Measurements from ENCODE around the gene SCT.
"Not testable (repeated sequence)": the region's sequence is repeated elsewhere in the genome, so short reads cannot be mapped to it uniquely, and the experiment has no call there.

The SCT gene

GRCh38 chr11:626475-627307, at the start of gene SCT:
TSS of gene SCT (minus strand) at chr11:627181. CDS start at chr11:627143, 38 bp downstream.
- DNase-seq: no peak

GRCh38 chr11:674406-674805, 47.4 kb upstream of the SCT start:
- no peak for DNase-seq

- no peak for DNase-seq
Measured at GRCh38 chr11:673866-674265, 46.9 kb upstream of the SCT start.

GRCh38 chr11:665704-666281, 38.8 kb upstream of the SCT start:
- DNase-seq: no peak

- DNase-seq: peak; percentile 6
Measured at GRCh38 chr11:665062-665703, 38.2 kb upstream of the SCT start.

- DNase-seq: peak; percentile 78
Measured at GRCh38 chr11:662689-663274, 35.8 kb upstream of the SCT start.

- no peak for DNase-seq
Measured at GRCh38 chr11:660681-661444, 33.9 kb upstream of the SCT start.

GRCh38 chr11:660281-660680, 33.3 kb upstream of the SCT start:
- DNase-seq: no peak

GRCh38 chr11:659532-660085, 32.6 kb upstream of the SCT start:
- no peak for DNase-seq

GRCh38 chr11:657691-658126, 30.7 kb upstream of the SCT start:
- DNase-seq: no peak

GRCh38 chr11:656866-657265, 29.9 kb upstream of the SCT start:
- no peak for DNase-seq

- DNase-seq: no peak
Measured at GRCh38 chr11:656426-656825, 29.4 kb upstream of the SCT start.

GRCh38 chr11:655036-655726, 28.2 kb upstream of the SCT start:
- DNase-seq: no peak

GRCh38 chr11:654444-654843, 27.5 kb upstream of the SCT start:
- DNase-seq: not testable (repeated sequence)

- no peak for DNase-seq
Measured at GRCh38 chr11:653837-654236, 26.9 kb upstream of the SCT start.

GRCh38 chr11:653136-653535, 26.2 kb upstream of the SCT start:
- DNase-seq: not testable (repeated sequence)

GRCh38 chr11:650482-650881, 23.5 kb upstream of the SCT start:
- DNase-seq: no peak

- not testable (repeated sequence) for DNase-seq
Measured at GRCh38 chr11:647672-648158, 20.7 kb upstream of the SCT start.

GRCh38 chr11:646214-646613, 19.2 kb upstream of the SCT start:
- DNase-seq: no peak

GRCh38 chr11:645536-645935, 18.6 kb upstream of the SCT start:
- DNase-seq: no peak

GRCh38 chr11:643849-644738, 17.1 kb upstream of the SCT start:
- DNase-seq: no peak
